AG04449 (cell line): Measurements from ENCODE around the gene PRR35.

Experiments
- CTCF ChIA-PET: fragments of 350-600 bp; formaldehyde crosslinking; extraction: SDS; loops from one replicate; lab custom pipeline; 2021; ENCODE audit warnings: antibody characterized with exemption; lab: Yijun Ruan, JAX
- POLR2A ChIA-PET: fragments of 400-600, 350-600 bp; formaldehyde crosslinking; extraction: SDS; loops from one replicate; lab custom pipeline; 2020; ENCODE audit warnings: antibody characterized with exemption, inconsistent platforms; lab: Yijun Ruan, JAX
- DNase-seq: peaks from one replicate; pipeline ENCODE4 v3.0.0-alpha.2; 2010; ENCODE audit warnings: low read depth, low spot score
- H3K4me3 ChIP-seq: 2 replicates; pipeline ENCODE4 v1.5.1; 2011; ENCODE audit warnings: low read depth, mild to moderate bottlenecking, control low read depth, low read length
- TF ChIP-seq, protein P1 (sequence below): IDR thresholded peaks from one replicate; pipeline ENCODE4 v1.5.1; 2011; ENCODE audit warnings: mild to moderate bottlenecking, moderate library complexity, low read length, control low read depth, inconsistent platforms; ENCODE audit not compliant: insufficient read depth; ENCODE audit errors: missing control alignments

Gene PRR35

GRCh38 chr16:586047-586644 is 26.0 kb downstream of the PRR35 start:
- ChIA-PET CTCF (interaction anchor here (1.0 to 1.7 kb wide), 3 partner anchors 9 to 62 kb away, joined by 3 to 4 read pairs (median 4); no protein-coding TSS in a partner anchor), POLR2A (no interaction called here)
- TF ChIP-seq, protein P1, sequence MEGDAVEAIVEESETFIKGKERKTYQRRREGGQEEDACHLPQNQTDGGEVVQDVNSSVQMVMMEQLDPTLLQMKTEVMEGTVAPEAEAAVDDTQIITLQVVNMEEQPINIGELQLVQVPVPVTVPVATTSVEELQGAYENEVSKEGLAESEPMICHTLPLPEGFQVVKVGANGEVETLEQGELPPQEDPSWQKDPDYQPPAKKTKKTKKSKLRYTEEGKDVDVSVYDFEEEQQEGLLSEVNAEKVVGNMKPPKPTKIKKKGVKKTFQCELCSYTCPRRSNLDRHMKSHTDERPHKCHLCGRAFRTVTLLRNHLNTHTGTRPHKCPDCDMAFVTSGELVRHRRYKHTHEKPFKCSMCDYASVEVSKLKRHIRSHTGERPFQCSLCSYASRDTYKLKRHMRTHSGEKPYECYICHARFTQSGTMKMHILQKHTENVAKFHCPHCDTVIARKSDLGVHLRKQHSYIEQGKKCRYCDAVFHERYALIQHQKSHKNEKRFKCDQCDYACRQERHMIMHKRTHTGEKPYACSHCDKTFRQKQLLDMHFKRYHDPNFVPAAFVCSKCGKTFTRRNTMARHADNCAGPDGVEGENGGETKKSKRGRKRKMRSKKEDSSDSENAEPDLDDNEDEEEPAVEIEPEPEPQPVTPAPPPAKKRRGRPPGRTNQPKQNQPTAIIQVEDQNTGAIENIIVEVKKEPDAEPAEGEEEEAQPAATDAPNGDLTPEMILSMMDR, result no peak
- no peak overlapping the region for H3K4me3 ChIP-seq
- no peak for DNase-seq

- no peak overlapping the region for H3K4me3 ChIP-seq
- CTCF ChIA-PET, result interaction anchor here (0.6 to 1.7 kb wide), 5 partner anchors 8 to 81 kb away, joined by 3 to 5 read pairs (median 4); partner anchors contain the start of gene RHOT2
- TF ChIP-seq, protein P1, result no peak
- DNase-seq, result no peak
- POLR2A ChIA-PET, result interaction anchor here (1.3 kb wide), 1 partner anchor 8 kb away, joined by 3 read pairs; no protein-coding TSS in a partner anchor
Measured at GRCh38 chr16:586645-587590, 26.7 kb downstream of the PRR35 start.

GRCh38 chr16:588639-588888 is 28.4 kb downstream of the PRR35 start:
- H3K4me3 ChIP-seq, result peak overlapping the region; percentile 80
- POLR2A ChIA-PET, result interaction anchor here (0.6 to 1.0 kb wide), 3 partner anchors 10 to 76 kb away, joined by 3 read pairs; no protein-coding TSS in a partner anchor
- TF ChIP-seq, protein P1, result no peak
- CTCF ChIA-PET, result interaction anchor here (0.9 kb wide), 1 partner anchor 71 kb away, joined by 3 read pairs; no protein-coding TSS in a partner anchor
- no peak for DNase-seq

DNA sequence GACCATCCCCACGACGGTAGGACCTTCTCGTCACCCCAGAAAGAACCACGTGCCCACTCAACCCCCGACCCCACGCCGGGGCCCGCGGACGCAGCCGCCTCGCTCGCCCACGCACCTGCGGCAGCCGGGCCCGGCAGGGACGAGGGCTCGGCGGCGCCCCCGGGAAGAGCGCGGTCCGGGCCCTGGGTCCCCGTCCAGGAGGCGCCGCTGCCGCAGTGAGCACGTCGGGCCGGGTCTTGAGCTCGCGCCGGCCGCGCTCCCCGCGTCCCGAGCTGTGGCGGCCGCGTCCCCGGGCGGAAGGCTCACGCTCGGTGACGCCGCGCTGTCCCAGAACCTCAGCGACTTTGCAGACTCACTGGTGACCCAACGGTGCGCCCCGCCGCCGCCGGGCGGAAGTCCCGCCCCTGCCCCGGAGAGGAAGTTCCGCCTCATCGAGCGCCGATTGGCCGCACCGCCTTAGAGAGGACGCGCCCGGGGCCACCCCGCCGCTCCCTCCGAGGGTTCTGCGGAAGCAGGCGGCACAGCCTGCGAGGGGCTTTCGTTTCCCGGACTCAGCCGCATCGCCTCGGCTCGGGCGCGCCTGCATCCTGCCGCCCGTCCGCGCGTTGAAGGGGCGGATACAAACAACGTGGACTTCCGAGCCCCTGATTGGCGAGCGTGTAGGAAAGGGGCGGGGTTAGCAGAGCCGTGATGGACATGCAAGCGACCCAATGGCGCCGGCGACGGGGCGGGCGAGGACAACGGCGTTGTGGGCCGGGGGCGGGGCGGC is 28.9 kb downstream of the PRR35 start:
- POLR2A ChIA-PET, result interaction anchor here (0.6 to 1.0 kb wide), 4 partner anchors 10 to 86 kb away, joined by 3 read pairs; no protein-coding TSS in a partner anchor
- DNase-seq, result peak; percentile 77
- TF ChIP-seq, protein P1, result no peak
- CTCF ChIA-PET, result interaction anchor here (0.9 kb wide), 1 partner anchor 71 kb away, joined by 3 read pairs; no protein-coding TSS in a partner anchor
- peak overlapping the region; percentile 80 for H3K4me3 ChIP-seq

GRCh38 chr16:589658-590187 is 29.5 kb downstream of the PRR35 start, which contains the start of gene RAB40C:
TSS of gene RAB40C (plus strand) at chr16:590066. CDS start at chr16:590292, 226 bp downstream.
- POLR2A ChIA-PET, result interaction anchor here (0.6 to 1.0 kb wide), 3 partner anchors 11 to 85 kb away, joined by 3 read pairs; no protein-coding TSS in a partner anchor
- CTCF ChIA-PET, result interaction anchor here (1.1 kb wide), 1 partner anchor 32 kb away, joined by 3 read pairs; no protein-coding TSS in a partner anchor
- TF ChIP-seq, protein P1, result peak; percentile 39
- peak within 1 kb of the TSS; percentile 92 for H3K4me3 ChIP-seq
- DNase-seq, result peak; percentile 81
